Choroid plexus epithelial cell (primary cell): ENCODE measurements around the gene PLCG2.
A peak's percentile ranks its signal among the peaks of the same experiment; 100 is the strongest.

ENCODE experiments used
- DNase-seq: peaks from one replicate; pipeline ENCODE4 v3.0.0-alpha.2; 2010; ENCODE audit warnings: low read depth
- H3K4me3 ChIP-seq: 2 replicates; pipeline ENCODE4 v1.5.1; 2011; ENCODE audit warnings: low read depth, mild to moderate bottlenecking, control low read depth, low read length, moderate library complexity
- TF ChIP-seq, protein P1 (sequence below): conservative IDR thresholded peaks from 2 replicates; pipeline ENCODE4 v1.5.1; 2011; ENCODE audit warnings: low read depth, mild to moderate bottlenecking, control low read depth, inconsistent platforms, low read length, moderate library complexity

The PLCG2 gene

DNA sequence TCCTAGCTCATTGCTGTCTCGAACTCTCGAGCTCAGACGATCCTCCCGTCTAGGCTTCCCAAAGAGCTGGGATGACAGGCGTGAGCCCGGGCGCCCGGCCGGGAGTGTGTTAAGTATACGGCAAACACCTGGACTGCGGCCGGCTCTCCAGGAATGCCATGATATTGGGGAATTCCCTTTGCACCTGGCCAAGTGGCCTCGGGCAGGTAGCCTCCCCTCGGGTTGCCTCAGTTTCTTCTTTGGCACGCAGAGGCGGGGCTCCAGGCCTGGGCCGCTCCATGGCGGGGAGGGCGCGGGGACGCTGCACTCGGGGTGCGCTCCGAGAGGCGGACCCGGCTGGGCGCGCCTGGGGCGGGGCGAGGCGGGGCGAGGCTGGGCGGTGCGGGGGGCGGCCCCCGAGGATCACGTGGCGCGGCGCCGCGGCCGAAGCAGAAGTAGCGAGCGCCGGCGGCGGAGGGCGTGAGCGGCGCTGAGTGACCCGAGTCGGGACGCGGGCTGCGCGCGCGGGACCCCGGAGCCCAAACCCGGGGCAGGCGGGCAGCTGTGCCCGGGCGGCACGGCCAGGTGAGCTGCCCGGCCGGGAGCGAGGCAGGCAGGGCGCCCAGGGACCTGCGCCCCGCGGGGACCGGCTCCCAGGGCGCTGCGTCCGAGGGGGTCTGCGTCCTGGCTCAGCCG is at the start of gene PLCG2:
PLCG2 (plus strand) TSS at position 431 of the 675 bp plus-strand sequence. CDS start 6,699 bp downstream, outside the sequence.
- H3K4me3 ChIP-seq = peak within 1 kb of the TSS; percentile 56
- TF ChIP-seq, protein P1, sequence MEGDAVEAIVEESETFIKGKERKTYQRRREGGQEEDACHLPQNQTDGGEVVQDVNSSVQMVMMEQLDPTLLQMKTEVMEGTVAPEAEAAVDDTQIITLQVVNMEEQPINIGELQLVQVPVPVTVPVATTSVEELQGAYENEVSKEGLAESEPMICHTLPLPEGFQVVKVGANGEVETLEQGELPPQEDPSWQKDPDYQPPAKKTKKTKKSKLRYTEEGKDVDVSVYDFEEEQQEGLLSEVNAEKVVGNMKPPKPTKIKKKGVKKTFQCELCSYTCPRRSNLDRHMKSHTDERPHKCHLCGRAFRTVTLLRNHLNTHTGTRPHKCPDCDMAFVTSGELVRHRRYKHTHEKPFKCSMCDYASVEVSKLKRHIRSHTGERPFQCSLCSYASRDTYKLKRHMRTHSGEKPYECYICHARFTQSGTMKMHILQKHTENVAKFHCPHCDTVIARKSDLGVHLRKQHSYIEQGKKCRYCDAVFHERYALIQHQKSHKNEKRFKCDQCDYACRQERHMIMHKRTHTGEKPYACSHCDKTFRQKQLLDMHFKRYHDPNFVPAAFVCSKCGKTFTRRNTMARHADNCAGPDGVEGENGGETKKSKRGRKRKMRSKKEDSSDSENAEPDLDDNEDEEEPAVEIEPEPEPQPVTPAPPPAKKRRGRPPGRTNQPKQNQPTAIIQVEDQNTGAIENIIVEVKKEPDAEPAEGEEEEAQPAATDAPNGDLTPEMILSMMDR = no peak
- DNase-seq = peak; percentile 33

DNA sequence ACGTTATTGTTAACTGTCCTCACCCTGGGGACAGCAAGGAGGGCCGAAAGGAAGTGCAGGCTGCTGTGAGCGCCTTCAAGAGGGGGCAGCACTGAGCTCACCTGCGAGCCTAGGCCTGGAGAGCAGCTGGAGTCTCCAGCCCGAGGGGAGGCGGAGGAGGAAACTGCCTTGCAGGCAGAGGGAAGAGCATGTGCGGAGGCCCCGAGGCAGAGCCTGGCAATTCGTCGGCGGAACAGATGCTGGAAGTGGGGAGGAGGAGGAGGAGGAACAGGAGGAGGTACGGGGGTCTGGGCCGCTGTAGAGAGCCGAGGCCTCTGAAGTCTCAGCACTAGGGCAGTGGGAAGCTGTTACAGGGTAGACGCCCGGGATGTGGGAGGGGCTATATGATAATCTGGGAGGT is 49.6 kb upstream of the PLCG2 start:
- no peak overlapping the region for H3K4me3 ChIP-seq
- DNase-seq = no peak
- TF ChIP-seq, protein P1 = peak; percentile 28

DNA sequence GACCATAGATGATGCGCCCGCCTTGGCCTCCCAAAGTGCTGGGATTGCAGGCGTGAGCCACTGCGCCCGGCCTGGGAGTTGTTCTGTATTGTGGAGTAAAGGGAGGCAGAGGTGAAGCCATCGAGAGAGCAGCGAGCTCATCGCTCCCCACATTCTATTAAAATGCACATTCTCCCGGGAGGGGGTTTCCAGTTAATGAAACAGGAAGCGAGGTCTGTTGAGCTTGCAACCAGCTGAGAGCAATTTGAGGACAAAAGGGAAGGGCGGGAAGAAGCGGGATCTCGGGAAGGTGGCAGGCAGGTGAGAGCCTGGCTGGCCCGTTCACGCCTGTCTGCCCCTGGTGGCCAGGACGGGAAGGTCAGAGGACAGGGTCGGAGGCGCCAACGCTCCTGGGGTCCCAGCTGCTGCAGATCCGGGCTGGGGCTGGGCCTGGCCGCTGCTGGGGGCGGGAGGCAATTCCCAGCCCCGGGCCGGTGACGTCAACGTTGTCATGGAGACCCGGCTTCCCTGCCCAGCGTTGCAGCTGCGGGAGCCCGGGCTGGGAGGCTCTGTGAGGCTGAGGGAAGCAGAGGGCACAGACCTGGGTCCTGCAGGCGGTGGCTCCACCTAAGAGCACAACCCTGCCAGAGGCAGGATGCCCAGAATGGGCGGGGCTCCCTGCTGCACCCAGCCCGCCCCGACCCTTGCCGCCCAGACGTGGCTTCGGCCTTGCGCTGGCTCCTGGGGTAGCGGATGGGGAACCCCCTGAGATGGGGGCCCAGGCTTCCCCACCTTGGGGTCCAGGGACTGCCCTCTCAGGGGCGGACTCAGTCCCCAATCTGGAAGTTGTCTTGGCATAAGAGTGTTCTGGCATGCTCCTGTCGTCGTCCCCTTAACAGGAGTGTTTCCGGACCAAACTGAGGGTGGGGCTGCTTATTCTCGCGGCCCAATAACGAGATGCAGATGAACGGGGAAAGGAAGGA is 48.7 kb upstream of the PLCG2 start:
- H3K4me3 ChIP-seq = peak overlapping the region; percentile 62
- DNase-seq = peak; percentile 89
- TF ChIP-seq, protein P1 = peak; percentile 55

DNA sequence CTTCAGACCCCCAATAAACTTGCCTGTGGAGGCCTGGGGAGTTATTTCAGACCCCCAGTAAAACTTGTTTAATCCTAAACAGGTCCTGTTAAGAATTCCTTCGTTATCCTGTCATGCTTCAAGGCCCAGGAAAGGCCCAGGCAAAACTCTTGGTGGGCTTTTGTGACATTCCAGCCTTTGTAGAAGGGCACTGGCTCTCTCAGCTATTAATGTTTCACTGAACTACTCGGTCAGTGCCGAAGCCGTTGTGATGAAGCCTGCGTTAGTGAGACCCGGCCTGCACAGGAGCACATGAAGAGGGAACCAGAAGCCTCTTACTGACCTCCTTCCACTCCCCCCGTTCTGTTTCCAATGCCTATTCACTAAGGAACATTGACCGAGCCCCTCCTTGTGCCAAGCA is 47.4 kb upstream of the PLCG2 start:
- H3K4me3 ChIP-seq = no peak overlapping the region
- TF ChIP-seq, protein P1 = no peak
- no peak for DNase-seq

DNA sequence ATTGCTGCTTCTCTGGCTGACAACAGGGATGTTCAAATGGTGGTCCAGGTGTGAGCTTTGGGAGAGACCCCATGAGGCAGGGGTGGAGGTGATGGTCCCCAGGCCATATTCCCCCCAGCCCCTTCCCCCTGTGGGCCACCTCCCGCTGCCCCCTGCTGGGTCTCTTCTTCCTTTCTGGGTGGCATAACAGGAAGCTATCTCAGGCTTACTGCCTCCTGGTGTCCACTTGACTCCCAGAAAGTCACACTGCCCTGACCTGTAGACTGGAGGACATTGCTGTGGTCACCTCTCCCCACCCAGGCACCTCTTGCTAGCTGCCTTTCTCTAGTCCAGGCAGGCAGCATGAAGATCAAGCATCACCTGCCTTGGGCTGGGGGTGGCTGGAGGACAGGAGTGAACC is 46.4 kb upstream of the PLCG2 start:
- DNase-seq = no peak
- TF ChIP-seq, protein P1 = peak; percentile 7
- H3K4me3 ChIP-seq = no peak overlapping the region

DNA sequence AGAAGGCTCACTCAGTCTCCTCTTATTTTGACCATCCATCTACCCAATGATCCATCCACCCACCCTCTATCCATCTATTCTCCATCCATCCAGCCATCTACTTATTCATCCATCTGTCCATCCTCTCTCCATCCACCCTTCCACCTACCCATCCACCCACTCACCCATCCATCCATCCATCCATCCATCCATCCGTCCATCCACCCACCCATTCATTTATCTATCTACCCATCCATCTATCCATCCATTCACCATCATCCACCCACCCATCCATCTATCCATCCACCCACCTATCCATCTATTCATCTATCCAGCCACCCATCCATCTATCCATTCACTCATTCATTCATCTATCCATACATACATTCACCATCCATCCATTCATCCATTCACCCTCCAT is 45.8 kb upstream of the PLCG2 start:
- TF ChIP-seq, protein P1 = no peak
- no peak overlapping the region for H3K4me3 ChIP-seq
- DNase-seq = no peak
